ENCODE results near the gene CEACAM18.

- no peak for TF ChIP-seq CTCF (IDR thresholded peaks at IDR 0.05)
- no peak for TF ChIP-seq POLR2A (IDR thresholded peaks at IDR 0.05)
- no peak for TF ChIP-seq POLR2AphosphoS5 (IDR thresholded peaks at IDR 0.05)
Observed at GRCh38 chr19:51460164-51460992, 18.0 kb upstream of the CEACAM18 start.
